Activated CD4-positive, alpha-beta T cell treated with anti-CD3 and anti-CD28 coated beads, Interleukin-2, amount 50 U/mL, for 24 hours (primary cell): Measurements from ENCODE around the gene PPBP.

Source experiments
- DNase-seq, 2 donors: peaks; one replicate each; pipeline ENCODE4 v3.0.0-alpha.2; 2020; ENCODE audit warnings: low read depth in 1 of 2, low spot score in 1 of 2

PPBP gene

GRCh38 chr4:73988061-73988460 is at the start of gene PPBP:
Gene PPBP, minus strand, starts transcription at chr4:73988190. Its CDS starts 87 bp downstream, at chr4:73988103.
- no peak for DNase-seq

- DNase-seq = no peak
These were observed 49.3 kb upstream of the PPBP start for GRCh38 chr4:74037076-74037955.

- no peak for DNase-seq
These were observed 45.7 kb upstream of the PPBP start for GRCh38 chr4:74033739-74034138.

GRCh38 chr4:74032064-74032463 is 44.1 kb upstream of the PPBP start:
- no peak for DNase-seq

- DNase-seq = no peak
These were observed 43.6 kb upstream of the PPBP start for GRCh38 chr4:74031576-74031975.

- no peak for DNase-seq
These were observed 42.3 kb upstream of the PPBP start for GRCh38 chr4:74030285-74030684.

- no peak for DNase-seq
These were observed 40.5 kb upstream of the PPBP start for GRCh38 chr4:74028504-74028903.

- DNase-seq = no peak
These were observed 35.7 kb upstream of the PPBP start for GRCh38 chr4:74023709-74024108.

GRCh38 chr4:74021601-74022000 is 33.6 kb upstream of the PPBP start:
- DNase-seq = no peak

GRCh38 chr4:74018771-74019170 is 30.8 kb upstream of the PPBP start:
- DNase-seq = no peak

- no peak for DNase-seq
These were observed 30.1 kb upstream of the PPBP start for GRCh38 chr4:74018116-74018515.

GRCh38 chr4:74016068-74016467 is 28.1 kb upstream of the PPBP start:
- no peak for DNase-seq

- DNase-seq = no peak
These were observed 27.3 kb upstream of the PPBP start for GRCh38 chr4:74015126-74015780.

GRCh38 chr4:74014332-74014731 is 26.3 kb upstream of the PPBP start:
- no peak for DNase-seq

GRCh38 chr4:74013264-74013663 is 25.3 kb upstream of the PPBP start:
- no peak for DNase-seq

- DNase-seq = no peak
These were observed 24.1 kb upstream of the PPBP start for GRCh38 chr4:74012130-74012529.

GRCh38 chr4:74009307-74009706 is 21.3 kb upstream of the PPBP start:
- DNase-seq = no peak

- DNase-seq = no peak
These were observed 18.1 kb upstream of the PPBP start for GRCh38 chr4:74006009-74006476.

- DNase-seq = no peak
These were observed 17.5 kb upstream of the PPBP start for GRCh38 chr4:74005528-74005927.

- DNase-seq = no peak
These were observed 16.7 kb upstream of the PPBP start for GRCh38 chr4:74004668-74005067.

- no peak for DNase-seq
These were observed 12.3 kb upstream of the PPBP start for GRCh38 chr4:74000301-74000700.
